Upper lobe of right lung (tissue), 1 donor: ENCODE measurements around the gene SAP130. TPM values are rescaled to one million over a fixed set of nuclear protein-coding genes. Genes with fewer than 3 reads are reported as not detected.

Experiments used
- ATAC-seq: fragments of 200-7000 bp; cut with Tn5 transposase; one replicate; pipeline ENCODE4 v1.9.1; 2020; ENCODE audit warnings: mild to moderate bottlenecking, moderate library complexity
- DNase-seq: peaks from one replicate; pipeline ENCODE4 v3.0.0-alpha.2; 2020
- H3K27ac ChIP-seq: fragments of 200-600 bp; one replicate; pipeline ENCODE4 v1.8.0; 2022
- H3K27me3 ChIP-seq: fragments of 200-600 bp; one replicate; pipeline ENCODE4 v1.8.0; 2022; ENCODE audit warnings: mild to moderate bottlenecking
- H3K36me3 ChIP-seq: fragments of 200-600 bp; one replicate; pipeline ENCODE4 v1.8.0; 2022
- H3K4me1 ChIP-seq: fragments of 200-600 bp; one replicate; pipeline ENCODE4 v1.8.0; 2022
- H3K4me3 ChIP-seq: fragments of 200-600 bp; one replicate; pipeline ENCODE4 v1.8.0; 2022; ENCODE audit warnings: mild to moderate bottlenecking
- H3K9me3 ChIP-seq: fragments of 200-600 bp; one replicate; pipeline ENCODE4 v1.8.0; 2022
- intact Hi-C: fragments of 100-400 bp; cut with DNase I; formaldehyde crosslinking; loops from one replicate; pipeline ENCODE4 v1.11.0; 2022
- total RNA-seq: library from RNA; stranded (reverse); fragmentation: NEBNext Ultra II Directional; extraction: Animal tissue kit (Norgen Biotek cat#: 25700); gene quantifications from one replicate; pipeline ENCODE4 v1.2.1, GENCODE V29; 2021
- TF ChIP-seq, protein P1 (sequence below): fragments of 200-600 bp; IDR thresholded peaks from one replicate; pipeline ENCODE4 v1.8.0; 2022; ENCODE audit warnings: antibody characterized with exemption
- donor health status: DM: no; HTN: yes; CAD: no; lungs with severe emphysema.

Gene SAP130
- total RNA-seq, 1 donor from 2014 or later = 16.9 TPM

DNA sequence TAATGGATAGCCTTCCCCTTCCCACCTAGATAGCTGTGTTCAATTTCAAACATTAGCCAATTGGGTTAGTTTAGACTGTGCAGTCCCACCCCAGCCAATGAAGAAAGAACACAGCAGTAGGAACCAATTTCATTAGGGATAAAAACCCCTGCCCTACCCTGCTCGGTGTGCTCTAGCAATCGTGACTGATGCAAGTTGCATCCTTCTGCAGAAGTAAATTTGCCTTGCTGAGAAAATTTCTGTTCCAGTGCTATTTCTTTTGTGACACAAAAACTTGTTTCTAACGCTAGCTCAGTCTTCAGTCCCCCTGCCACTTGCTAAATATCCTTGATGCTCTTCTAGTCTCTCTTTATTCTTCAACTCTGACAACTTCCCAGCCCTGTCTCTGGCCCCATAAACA, 15.2 kb upstream of the SAP130 start:
- Histone ChIP-seq H3K9me3 (peaks cover 7% of the 10 kb centered on the region), H3K27me3 (no peaks in the 10 kb centered on the region), H3K36me3 (no peaks in the 10 kb centered on the region), H3K27ac (no peak overlapping the region), H3K4me3 (no peak overlapping the region), H3K4me1 (no peaks in the 10 kb centered on the region)
- intact Hi-C loops = no loop called here
- TF ChIP-seq, protein P1, sequence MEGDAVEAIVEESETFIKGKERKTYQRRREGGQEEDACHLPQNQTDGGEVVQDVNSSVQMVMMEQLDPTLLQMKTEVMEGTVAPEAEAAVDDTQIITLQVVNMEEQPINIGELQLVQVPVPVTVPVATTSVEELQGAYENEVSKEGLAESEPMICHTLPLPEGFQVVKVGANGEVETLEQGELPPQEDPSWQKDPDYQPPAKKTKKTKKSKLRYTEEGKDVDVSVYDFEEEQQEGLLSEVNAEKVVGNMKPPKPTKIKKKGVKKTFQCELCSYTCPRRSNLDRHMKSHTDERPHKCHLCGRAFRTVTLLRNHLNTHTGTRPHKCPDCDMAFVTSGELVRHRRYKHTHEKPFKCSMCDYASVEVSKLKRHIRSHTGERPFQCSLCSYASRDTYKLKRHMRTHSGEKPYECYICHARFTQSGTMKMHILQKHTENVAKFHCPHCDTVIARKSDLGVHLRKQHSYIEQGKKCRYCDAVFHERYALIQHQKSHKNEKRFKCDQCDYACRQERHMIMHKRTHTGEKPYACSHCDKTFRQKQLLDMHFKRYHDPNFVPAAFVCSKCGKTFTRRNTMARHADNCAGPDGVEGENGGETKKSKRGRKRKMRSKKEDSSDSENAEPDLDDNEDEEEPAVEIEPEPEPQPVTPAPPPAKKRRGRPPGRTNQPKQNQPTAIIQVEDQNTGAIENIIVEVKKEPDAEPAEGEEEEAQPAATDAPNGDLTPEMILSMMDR = no peak
- no peak for DNase-seq
- no peak for ATAC-seq

DNA sequence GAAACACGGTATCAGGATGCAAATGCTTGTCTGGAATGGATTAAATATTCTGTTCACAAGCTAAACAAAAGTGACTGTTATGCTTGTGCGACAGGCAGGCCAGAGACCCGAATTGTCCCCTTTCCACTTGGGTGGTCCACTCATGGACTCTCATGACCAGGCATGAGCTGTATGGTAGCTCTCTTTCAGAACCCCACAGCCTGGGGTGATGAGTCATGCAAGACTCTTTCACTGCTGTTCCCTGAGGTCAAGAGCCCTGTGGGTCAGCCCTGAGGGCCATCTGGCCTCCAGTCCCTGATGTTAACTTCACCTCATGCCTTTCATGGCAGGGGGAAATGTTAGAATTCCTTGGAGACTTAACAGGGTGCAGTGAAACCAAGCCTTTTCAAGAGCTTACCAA, 13.7 kb upstream of the SAP130 start:
- Histone ChIP-seq H3K4me1 (no peaks in the 10 kb centered on the region), H3K27ac (no peak overlapping the region), H3K27me3 (no peaks in the 10 kb centered on the region), H3K4me3 (no peak overlapping the region), H3K9me3 (peaks cover 20% of the 10 kb centered on the region), H3K36me3 (no peaks in the 10 kb centered on the region)
- intact Hi-C loops = no loop called here
- ATAC-seq (no peak), DNase-seq (no peak)
- TF ChIP-seq, protein P1 = no peak

DNA sequence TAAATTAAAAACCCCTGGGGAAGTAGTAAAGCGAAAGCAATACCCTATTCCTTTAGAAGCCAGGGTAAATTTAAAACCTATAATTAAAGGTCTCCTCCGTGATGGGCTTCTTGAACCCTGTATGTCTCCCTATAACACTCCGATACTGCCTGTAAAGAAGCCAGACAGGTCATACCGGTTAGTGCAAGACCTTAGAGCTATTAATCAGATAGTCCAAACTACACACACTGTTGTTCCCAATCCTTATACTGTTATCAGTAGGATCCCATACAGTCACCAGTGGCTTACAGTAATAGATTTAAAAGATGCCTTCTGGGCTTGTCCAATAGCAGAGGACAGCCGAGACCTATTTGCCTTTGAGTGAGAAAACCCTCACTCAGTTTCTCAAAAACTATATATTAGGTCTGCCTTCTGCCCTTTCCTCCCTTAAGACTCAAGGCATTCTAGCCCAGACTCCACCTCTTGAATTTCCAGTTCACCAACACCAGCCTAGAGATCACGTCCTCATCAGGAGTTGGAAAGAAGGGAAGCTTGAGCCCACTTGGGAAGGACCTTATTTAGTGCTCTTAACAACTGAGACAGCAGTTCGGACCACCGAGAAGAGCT, 12.4 kb upstream of the SAP130 start:
- DNase-seq (no peak), ATAC-seq (no peak)
- no peak overlapping the region for H3K27ac ChIP-seq
- H3K36me3 ChIP-seq = no peaks in the 10 kb centered on the region
- no peaks in the 10 kb centered on the region for H3K27me3 ChIP-seq
- intact Hi-C loops = no loop called here
- H3K4me1 ChIP-seq = no peaks in the 10 kb centered on the region
- TF ChIP-seq, protein P1 = no peak
- H3K4me3 ChIP-seq = no peak overlapping the region
- peaks cover 22% of the 10 kb centered on the region for H3K9me3 ChIP-seq

DNA sequence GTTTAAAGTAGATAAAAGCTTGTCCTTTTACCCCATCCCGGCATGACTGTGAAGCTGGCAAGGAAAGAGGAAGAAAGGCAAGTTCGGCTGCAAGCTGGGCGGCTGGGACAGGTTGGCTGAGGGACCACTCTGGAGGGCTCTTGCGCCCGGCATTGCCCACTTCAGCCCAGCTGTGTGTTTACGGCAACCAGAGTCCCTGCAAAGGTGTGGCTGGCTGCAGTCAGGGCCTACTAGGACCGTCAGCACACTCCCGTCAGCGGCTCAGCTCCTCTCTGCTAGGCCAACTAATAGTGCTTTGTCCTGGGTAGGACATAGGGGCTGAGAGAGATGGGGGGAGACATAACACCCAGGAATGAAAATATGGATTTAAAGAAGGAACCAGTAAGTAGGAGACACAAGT, 11.7 kb upstream of the SAP130 start:
- Histone ChIP-seq H3K36me3 (no peaks in the 10 kb centered on the region), H3K4me3 (no peak overlapping the region), H3K27me3 (no peaks in the 10 kb centered on the region), H3K9me3 (peaks cover 22% of the 10 kb centered on the region), H3K27ac (no peak overlapping the region), H3K4me1 (no peaks in the 10 kb centered on the region)
- ATAC-seq = no peak
- DNase-seq = no peak
- TF ChIP-seq, protein P1 = no peak
- intact Hi-C loops = no loop called here

- Histone ChIP-seq H3K27me3 (no peaks in the 10 kb centered on the region), H3K4me3 (no peak overlapping the region), H3K27ac (no peak overlapping the region), H3K36me3 (no peaks in the 10 kb centered on the region), H3K9me3 (peaks cover 21% of the 10 kb centered on the region), H3K4me1 (no peaks in the 10 kb centered on the region)
- DNase-seq (no peak), ATAC-seq (no peak)
- TF ChIP-seq, protein P1 = no peak
- intact Hi-C loops = no loop called here
These were observed 10.6 kb upstream of the SAP130 start for GRCh38 chr2:128038411-128038810.

- Histone ChIP-seq H3K4me1 (no peaks in the 10 kb centered on the region), H3K4me3 (no peak overlapping the region), H3K36me3 (no peaks in the 10 kb centered on the region), H3K27ac (no peak overlapping the region), H3K9me3 (peaks cover 15% of the 10 kb centered on the region), H3K27me3 (no peaks in the 10 kb centered on the region)
- intact Hi-C loops = no loop called here
- DNase-seq (no peak), ATAC-seq (no peak)
- TF ChIP-seq, protein P1 = no peak
These were observed 9.8 kb upstream of the SAP130 start for GRCh38 chr2:128037649-128038048.
